Breast epithelium (tissue), 4 donors: ENCODE measurements around the gene FMN1. TPM values are rescaled to one million over a fixed set of nuclear protein-coding genes. Genes with fewer than 3 reads are reported as not detected.

Experiments used
- DNase-seq, 2 donors: peaks; one replicate each; pipeline ENCODE4 v3.0.0-alpha.2; 2019; ENCODE audit warnings: low spot score in 2 of 2
- H3K27ac ChIP-seq, 2 donors: fragments of 200-600 bp; sonication (generic) in 1 of 2; one replicate each; pipeline ENCODE4 v1.5.1; 2016 to 2019; ENCODE audit warnings: mild to moderate bottlenecking in 1 of 2
- H3K27me3 ChIP-seq, 2 donors: fragments of 200-600 bp; sonication (generic) in 1 of 2; one replicate each; pipeline versions ENCODE4 v1.5.1 to v1.6.0; 2017 to 2019; ENCODE audit warnings: control low read depth in 1 of 2, mild to moderate bottlenecking in 1 of 2
- H3K36me3 ChIP-seq: fragments of 200-600 bp; one replicate; pipeline ENCODE4 v1.5.1; 2019
- H3K4me1 ChIP-seq, 2 donors: fragments of 200-600 bp; sonication (generic); one replicate each; pipeline ENCODE4 v1.5.1; 2016 to 2019; ENCODE audit warnings: control low read depth in 1 of 2
- H3K4me3 ChIP-seq, 3 donors: fragments of 200-600 bp; sonication (generic); 1 replicate in 2 of 3; 2 replicates in 1 of 3; pipeline ENCODE4 v1.5.1; 2016 to 2019; ENCODE audit warnings: mild to moderate bottlenecking in 3 of 3, moderate library complexity in 2 of 3
- H3K9me3 ChIP-seq, 2 donors: fragments of 200-600 bp; sonication (generic) in 1 of 2; one replicate each; pipeline ENCODE4 v1.5.1; 2016 to 2019; ENCODE audit warnings: control low read depth in 1 of 2
- CTCF ChIP-seq, 3 donors: fragments of 450-650 bp; IDR thresholded peaks; one replicate each; pipeline ENCODE4 v1.5.1; 2016 to 2017; ENCODE audit warnings: antibody characterized with exemption in 3 of 3, mild to moderate bottlenecking in 3 of 3, moderate library complexity in 3 of 3
- POLR2A ChIP-seq: fragments of 450-650 bp; IDR thresholded peaks from one replicate; pipeline ENCODE4 v1.6.1; 2016; ENCODE audit warnings: antibody characterized with exemption, mild to moderate bottlenecking, moderate library complexity
- POLR2AphosphoS5 ChIP-seq, 3 donors: sonication (generic); formaldehyde crosslinking; IDR thresholded peaks; one replicate each; pipeline ENCODE4 v1.6.1; 2017; ENCODE audit warnings: antibody characterized with exemption in 3 of 3
- intact Hi-C: fragments of 100-400 bp; cut with DNase I; formaldehyde crosslinking; loops from one replicate; pipeline ENCODE4 v1.15.1; 2023; ENCODE audit warnings: low total_unique reads
- total RNA-seq, 3 donors: library from RNA; depleted of rRNA; stranded (reverse); fragments of >200 nt; gene quantifications; one replicate each; pipeline ENCODE4 v1.1.0, GENCODE V29; 2016

Gene FMN1
- total RNA-seq, 3 donors from 2014 or later = 33.1 to 56.8 (median 50.7) TPM

GRCh38 chr15:32716216-32716914 is 478.1 kb downstream of the FMN1 start:
- no peaks in the 10 kb centered on the region for H3K36me3 ChIP-seq
- H3K27ac ChIP-seq = no peak overlapping the region
- H3K27me3 ChIP-seq = peaks cover 3 to 45% of the 10 kb centered on the region in 2 donors
- H3K9me3 ChIP-seq = no peaks in the 10 kb centered on the region
- H3K4me3 ChIP-seq = no peak overlapping the region
- H3K4me1 ChIP-seq = peaks cover 0 to 9% of the 10 kb centered on the region in 2 donors
- no peak for DNase-seq
- intact Hi-C loops = no loop called here
- TF ChIP-seq CTCF (IDR thresholded peaks at IDR 0.05) (no peak), POLR2A (no peak), POLR2AphosphoS5 (IDR thresholded peaks at IDR 0.05) (no peak)

Other genes with a start within 250 kb of the FMN1 start
- 1 to 10 TPM; 1.8 to 4.2 (median 2.6) TPM for gene RYR3, start 116.3 kb upstream of the FMN1 start, total RNA-seq